ENCODE measurements around the gene GP1BB. TPM values are rescaled to one million over a fixed set of nuclear protein-coding genes. Genes with fewer than 3 reads are reported as not detected.

GP1BB gene
- total RNA-seq, 2 donors from 2014 or later: 0.48 to 0.62 TPM

- no peaks in the 10 kb centered on the region for H3K4me1 Mint-ChIP-seq
- no peak overlapping the region for H3K4me3 Mint-ChIP-seq
- Histone ChIP-seq H3K4me1 (ENCODE audit: control insufficient read depth, insufficient read depth, low read length) (no peaks in the 10 kb centered on the region), H3K27me3 (ENCODE audit: control insufficient read depth, insufficient read depth, low read length, poor library complexity, severe bottlenecking) (peaks cover 63% of the 10 kb centered on the region), H3K9me3 (ENCODE audit: control insufficient read depth, low read length) (no peaks in the 10 kb centered on the region), H3K4me3 (ENCODE audit: low read length) (no peak overlapping the region), H3K27ac (ENCODE audit: low read depth, low read length) (no peak overlapping the region), H3K36me3 (ENCODE audit: control insufficient read depth, insufficient read depth, low read length) (no peaks in the 10 kb centered on the region), H3K9ac (ENCODE audit: extremely low read depth, low read length, poor library complexity, severe bottlenecking) (no peak overlapping the region)
- no peaks in the 10 kb centered on the region for H3K9me3 Mint-ChIP-seq
- no peak for DNase-seq
- H3K36me3 Mint-ChIP-seq (ENCODE audit: low read depth): no peaks in the 10 kb centered on the region
- H3K27me3 Mint-ChIP-seq (ENCODE audit: insufficient read depth): peaks cover 50% of the 10 kb centered on the region
- H3K27ac Mint-ChIP-seq: no peak overlapping the region
- 83 to 86% methylated on average over 16 to 25 of the region's 25 CpGs for WGBS, 2 experiments (ENCODE audit: insufficient coverage in 1 of 2, insufficient read length in 1 of 2)
- TF ChIP-seq, protein P1, sequence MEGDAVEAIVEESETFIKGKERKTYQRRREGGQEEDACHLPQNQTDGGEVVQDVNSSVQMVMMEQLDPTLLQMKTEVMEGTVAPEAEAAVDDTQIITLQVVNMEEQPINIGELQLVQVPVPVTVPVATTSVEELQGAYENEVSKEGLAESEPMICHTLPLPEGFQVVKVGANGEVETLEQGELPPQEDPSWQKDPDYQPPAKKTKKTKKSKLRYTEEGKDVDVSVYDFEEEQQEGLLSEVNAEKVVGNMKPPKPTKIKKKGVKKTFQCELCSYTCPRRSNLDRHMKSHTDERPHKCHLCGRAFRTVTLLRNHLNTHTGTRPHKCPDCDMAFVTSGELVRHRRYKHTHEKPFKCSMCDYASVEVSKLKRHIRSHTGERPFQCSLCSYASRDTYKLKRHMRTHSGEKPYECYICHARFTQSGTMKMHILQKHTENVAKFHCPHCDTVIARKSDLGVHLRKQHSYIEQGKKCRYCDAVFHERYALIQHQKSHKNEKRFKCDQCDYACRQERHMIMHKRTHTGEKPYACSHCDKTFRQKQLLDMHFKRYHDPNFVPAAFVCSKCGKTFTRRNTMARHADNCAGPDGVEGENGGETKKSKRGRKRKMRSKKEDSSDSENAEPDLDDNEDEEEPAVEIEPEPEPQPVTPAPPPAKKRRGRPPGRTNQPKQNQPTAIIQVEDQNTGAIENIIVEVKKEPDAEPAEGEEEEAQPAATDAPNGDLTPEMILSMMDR (conservative IDR thresholded peaks at IDR 0.05): no peak
Measured at GRCh38 chr22:19772673-19773469, 49.5 kb downstream of the GP1BB start.

DNA sequence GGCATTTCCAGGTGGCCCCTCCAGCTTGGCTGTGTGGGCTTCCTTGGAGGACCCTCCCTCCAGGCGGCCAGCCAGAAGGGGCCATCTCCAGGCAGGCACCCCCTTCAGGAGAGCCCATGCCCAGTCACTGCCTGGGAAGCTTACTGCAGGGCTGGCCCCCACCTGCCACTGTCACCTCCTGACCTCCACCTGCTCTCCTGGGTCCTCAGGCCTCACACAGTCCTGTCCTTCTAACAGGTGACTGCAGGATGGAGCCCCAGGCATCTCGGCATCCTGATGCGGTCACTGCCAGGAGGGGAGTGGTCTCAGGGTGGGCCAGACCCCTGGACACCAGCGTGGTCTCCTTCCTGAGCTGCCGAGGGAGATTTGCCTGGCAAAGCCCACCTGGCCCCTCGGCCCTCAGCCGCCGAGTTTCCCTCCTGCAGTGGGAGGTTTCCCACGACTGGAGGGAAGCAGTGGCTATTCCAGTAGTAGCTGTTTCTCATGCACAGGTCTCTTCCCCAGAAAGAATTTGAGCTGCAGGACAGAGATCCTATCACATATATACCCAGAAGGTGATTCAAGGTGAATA lies 50.2 kb downstream of the GP1BB start:
- no peaks in the 10 kb centered on the region for H3K9me3 Mint-ChIP-seq
- Histone ChIP-seq H3K4me3 (ENCODE audit: low read length) (no peak overlapping the region), H3K4me1 (ENCODE audit: control insufficient read depth, insufficient read depth, low read length) (no peaks in the 10 kb centered on the region), H3K9ac (ENCODE audit: extremely low read depth, low read length, poor library complexity, severe bottlenecking) (no peak overlapping the region), H3K9me3 (ENCODE audit: control insufficient read depth, low read length) (no peaks in the 10 kb centered on the region), H3K27me3 (ENCODE audit: control insufficient read depth, insufficient read depth, low read length, poor library complexity, severe bottlenecking) (peaks cover 56% of the 10 kb centered on the region), H3K36me3 (ENCODE audit: control insufficient read depth, insufficient read depth, low read length) (no peaks in the 10 kb centered on the region), H3K27ac (ENCODE audit: low read depth, low read length) (no peak overlapping the region)
- TF ChIP-seq, protein P1 (conservative IDR thresholded peaks at IDR 0.05): no peak
- no peak for DNase-seq
- no peaks in the 10 kb centered on the region for H3K36me3 Mint-ChIP-seq (ENCODE audit: low read depth)
- no peak overlapping the region for H3K27ac Mint-ChIP-seq
- H3K4me3 Mint-ChIP-seq: no peak overlapping the region
- H3K4me1 Mint-ChIP-seq: no peaks in the 10 kb centered on the region
- H3K27me3 Mint-ChIP-seq (ENCODE audit: insufficient read depth): peaks cover 43% of the 10 kb centered on the region
- 83 to 94% methylated on average over 6 to 9 of the region's 9 CpGs for WGBS, 2 experiments (ENCODE audit: insufficient coverage in 1 of 2, insufficient read length in 1 of 2)

Other genes starting within 250 kb of the GP1BB start
- 10 to 100 TPM; 67.7 to 69.2 TPM for gene UFD1, start 244.3 kb upstream of the GP1BB start, total RNA-seq
- gene CDC45, start 243.6 kb upstream of the GP1BB start, total RNA-seq: 10 to 100 TPM; 30.3 to 31.2 TPM
- gene CLDN5, start 199.1 kb upstream of the GP1BB start, total RNA-seq: under 1 TPM; 0.20 to 0.66 TPM
- gene SEPTIN5, start 9.0 kb upstream of the GP1BB start, total RNA-seq: 10 to 100 TPM in 1 of 2 donors, 1 to 10 TPM in 1; 9.8 to 20.0 TPM
- gene TBX1, start 37.2 kb downstream of the GP1BB start, total RNA-seq: 1 to 10 TPM in 1 of 2 donors, not detected in 1; 1.3 TPM
- 10 to 100 TPM in 1 of 2 donors, 1 to 10 TPM in 1; 9.5 to 12.2 TPM for gene GNB1L, start 131.3 kb downstream of the GP1BB start, total RNA-seq
- 10 to 100 TPM; 20.6 to 22.2 TPM for gene RTL10, start 131.3 kb downstream of the GP1BB start, total RNA-seq
- 10 to 100 TPM; 26.6 to 27.8 TPM for gene COMT, start 218.2 kb downstream of the GP1BB start, total RNA-seq
- 10 to 100 TPM in 1 of 2 donors, 1 to 10 TPM in 1; 7.3 to 13.6 TPM for gene TXNRD2, start 218.3 kb downstream of the GP1BB start, total RNA-seq